Muscle of back (tissue), 11 donors: ENCODE results near the gene ATP8A2. TPM values are rescaled to one million over a fixed set of nuclear protein-coding genes. Genes with fewer than 3 reads are reported as not detected.

Experiments used
- DNase-seq, 3 donors: peaks; one replicate each; pipeline versions ENCODE4 v3.0.0 to v3.0.0-alpha.2; 2013
- polyA plus RNA-seq, 10 donors: library from polyadenylated mRNA; unstranded; fragments of 120-200 nt; gene quantifications; one replicate each; pipeline ENCODE4 v1.2.1, GENCODE V29; 2013; ENCODE audit not compliant: insufficient read length in 10 of 10

Gene ATP8A2
- polyA plus RNA-seq, 10 donors, result 1.5 to 3.6 (median 2.2) TPM

DNA sequence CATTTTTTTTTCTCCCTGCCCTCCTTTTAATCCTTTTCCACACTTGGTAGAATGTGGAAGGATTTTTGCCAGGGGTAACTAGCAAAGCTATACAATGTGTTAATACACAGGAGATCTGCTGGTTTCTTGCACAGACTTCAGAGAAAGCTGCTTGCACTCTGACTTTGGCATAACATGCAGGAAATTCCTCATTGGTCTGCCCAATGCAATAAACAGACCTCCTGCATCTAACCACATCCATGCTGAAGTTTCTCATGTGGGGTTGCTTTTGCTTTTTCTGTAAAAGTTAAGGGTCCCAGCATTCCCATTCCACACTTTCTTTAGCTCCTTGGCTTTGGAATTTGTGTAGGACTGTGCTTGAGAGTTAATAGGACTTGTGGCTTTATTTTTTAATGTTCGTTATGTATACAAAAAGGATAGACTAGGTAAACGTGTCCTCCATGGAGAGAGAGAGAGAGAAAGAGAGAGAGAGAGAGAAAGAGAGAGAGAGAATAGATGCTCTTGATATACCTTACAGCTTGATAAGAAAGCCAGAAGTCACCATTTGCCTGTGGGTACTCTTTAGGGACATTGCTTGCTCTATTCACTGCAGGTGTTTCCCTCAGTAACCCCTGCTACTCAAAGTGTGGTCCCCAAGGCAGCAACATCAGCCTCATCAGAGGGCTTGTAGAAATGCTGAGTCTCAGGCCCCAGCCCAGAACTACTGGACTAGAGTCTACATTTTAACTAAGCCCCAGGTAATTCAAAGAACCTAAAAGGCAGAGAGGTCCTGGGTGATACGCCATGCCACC is 509.6 kb downstream of the ATP8A2 start:
- DNase-seq, result peak in 1 of 3 donors; percentile 52

DNA sequence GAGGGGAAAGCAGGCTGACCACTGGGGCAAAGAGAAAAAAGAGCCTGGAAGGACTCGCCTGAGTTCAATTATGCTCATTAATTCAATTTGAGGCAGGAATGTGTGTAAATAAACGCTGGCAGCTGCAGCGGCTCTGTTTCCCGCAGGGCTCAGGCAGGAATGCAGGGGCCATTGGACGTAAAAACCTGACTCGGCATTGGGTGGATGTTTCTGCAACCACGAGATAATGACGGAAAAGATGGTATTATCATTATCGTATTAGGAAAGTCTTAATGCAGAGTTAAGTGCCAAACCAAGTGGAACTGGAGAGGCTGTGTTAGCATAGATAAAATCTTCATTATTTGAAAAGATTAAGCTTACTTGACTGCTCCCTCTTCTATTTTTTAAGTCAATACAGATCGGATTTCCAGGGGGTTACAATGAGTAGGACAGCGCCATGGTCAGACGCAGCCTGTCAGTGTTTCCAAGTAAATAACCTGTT is 510.2 kb downstream of the ATP8A2 start:
- DNase-seq, result peak in 2 of 3 donors; percentile 21 to 60

DNA sequence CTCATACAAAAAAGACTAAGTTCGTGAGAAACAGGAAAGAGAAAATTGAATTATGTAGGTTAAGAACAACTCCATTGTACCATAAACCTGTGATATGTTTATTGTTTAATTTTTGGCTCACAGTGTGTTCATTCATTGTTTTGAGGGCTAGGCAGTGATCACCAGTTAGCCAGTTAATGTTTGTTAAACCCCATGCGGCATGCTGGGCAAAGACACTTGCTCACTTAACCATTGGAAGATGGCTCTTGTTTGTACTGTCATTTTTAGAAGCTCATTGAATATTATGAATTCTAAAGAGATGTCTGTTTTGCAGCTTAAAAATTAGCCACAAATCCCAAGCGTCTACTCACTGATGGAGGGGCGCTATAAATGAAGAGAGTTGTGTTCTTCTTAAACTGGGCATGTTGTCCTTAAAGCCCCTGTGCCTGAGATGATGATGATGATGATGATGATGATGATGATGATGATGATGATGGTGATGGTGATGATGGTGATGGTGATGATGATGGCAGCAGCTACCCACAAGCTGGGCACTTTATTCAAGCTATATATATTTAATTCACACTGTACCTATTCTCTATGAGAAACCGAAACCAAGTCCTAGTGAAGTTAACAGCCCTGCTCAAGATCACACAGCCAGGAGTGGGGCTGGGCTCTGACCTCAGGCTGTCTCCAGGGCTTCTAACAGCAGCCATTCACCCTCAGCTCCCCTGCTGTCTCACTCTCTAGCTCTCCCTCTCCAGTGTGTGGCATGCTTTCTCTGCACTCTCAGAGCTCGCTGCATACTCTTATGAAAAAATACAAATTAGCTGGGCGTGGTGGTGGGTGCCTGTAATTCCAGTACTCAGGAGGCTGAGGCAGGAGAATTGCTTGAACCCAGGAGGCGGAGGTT is 510.9 kb downstream of the ATP8A2 start:
- no peak for DNase-seq

DNA sequence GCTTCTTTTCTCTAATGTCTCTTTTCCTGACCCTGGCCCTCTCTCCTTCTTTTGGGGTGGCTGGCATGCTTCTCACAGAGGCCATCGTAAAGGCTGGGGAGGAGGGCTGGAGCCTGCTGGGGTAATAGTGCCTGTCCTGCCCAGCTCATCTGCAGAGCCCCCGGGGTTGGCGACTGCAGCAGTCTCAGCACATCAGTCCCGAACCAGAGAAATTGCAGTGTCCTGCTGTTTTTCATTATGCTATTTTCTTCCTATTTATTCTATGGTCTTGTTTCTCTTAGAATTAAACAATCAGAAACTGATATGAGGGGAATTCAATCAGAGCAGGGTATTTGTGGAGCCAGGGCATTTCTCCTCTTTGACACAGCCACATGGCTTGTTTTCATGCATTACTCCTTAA is 513.6 kb downstream of the ATP8A2 start:
- no peak for DNase-seq

DNA sequence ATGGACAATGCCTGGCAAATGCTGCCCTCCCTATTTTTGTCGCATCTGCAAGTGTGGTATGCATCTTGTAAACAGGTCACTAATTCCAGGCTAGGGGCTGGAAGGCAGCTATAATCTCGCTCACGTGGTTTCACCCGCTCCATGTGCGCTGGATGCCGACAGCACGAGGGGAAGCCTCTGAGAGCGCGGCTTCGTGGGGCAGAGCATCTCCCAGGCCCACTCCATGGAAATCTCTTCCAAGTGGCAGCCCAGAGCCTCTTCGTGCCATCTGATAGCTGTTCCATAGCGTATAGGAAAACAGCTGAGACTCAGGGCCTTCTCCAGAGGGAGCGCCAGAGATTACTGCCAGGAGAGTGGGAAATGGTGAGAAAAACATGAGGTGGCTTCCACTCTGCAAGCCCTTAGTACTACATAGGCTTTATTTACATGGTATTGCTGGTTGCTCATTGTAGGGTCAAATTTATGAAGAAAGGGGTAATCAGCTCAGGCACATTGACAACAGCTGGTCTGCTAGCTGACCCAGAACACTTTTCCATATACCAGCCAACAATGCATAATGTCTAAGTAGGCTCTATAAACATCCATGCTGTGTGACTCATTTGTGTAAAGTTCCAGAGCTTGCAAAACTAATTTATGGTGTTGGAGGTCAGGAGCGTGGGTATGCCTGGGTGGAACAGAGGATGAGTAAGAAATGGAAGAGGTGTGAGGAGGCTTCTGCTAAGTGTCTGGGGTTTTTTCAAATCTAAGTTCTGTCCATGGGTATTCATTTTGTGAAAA is 514.9 kb downstream of the ATP8A2 start:
- no peak for DNase-seq

DNA sequence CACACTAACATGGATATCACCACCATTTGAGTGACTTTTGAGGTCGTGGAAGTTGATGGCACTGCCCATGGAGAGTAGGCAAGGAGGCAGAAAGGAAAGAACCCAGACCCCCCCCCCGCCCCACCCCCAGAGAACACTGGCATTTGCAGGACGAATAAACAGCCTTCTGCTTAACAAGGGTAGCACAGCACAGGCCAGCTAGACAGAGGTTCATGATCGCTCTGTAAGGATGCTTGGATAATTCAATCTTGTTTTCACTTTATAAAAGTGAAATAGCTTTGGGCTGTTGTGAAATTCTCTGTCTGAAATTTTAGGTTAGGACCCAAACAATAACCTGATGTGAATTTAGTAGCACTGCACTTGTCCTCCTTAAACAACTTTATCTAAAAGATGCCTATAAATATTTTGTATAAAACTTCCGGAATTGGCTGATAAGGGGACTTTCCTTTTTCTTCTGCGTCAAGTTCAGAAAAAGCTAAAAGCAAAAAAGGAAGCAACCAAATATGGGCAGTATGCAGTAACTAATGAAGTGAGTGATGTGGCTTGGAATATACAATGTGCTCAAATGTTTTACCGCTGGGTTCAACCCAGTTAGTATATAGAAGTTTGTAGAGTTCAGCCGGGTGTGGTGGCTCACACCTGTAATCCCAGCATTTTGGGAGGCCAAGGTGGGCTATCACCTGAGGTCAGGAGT is 516.3 kb downstream of the ATP8A2 start:
- no peak for DNase-seq

DNA sequence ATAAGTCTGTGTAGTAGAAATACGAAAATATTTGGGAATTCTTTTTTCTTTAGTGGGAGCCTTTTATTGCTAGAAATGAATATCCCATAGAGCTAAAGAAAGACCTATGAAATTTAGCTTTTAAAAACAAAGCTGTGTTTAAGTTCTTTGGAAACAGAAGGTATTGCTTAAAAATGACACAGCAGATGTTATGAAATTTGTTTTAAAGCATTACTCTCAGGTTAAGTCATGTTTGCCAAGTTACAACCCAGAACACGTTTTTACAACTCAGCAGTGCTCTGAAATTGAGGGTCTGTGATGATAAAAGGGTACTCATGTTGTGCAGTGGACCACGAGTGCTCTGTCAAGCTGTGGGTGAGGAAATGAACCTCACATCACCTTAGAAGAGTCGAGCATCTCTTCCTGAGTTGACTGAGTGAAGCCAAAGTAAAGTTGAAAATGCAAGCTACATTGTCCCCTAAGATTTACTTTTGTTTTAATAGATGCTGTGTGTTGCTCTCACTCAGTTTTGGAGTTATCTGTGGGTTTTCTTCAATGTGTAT is 519.0 kb downstream of the ATP8A2 start:
- no peak for DNase-seq

DNA sequence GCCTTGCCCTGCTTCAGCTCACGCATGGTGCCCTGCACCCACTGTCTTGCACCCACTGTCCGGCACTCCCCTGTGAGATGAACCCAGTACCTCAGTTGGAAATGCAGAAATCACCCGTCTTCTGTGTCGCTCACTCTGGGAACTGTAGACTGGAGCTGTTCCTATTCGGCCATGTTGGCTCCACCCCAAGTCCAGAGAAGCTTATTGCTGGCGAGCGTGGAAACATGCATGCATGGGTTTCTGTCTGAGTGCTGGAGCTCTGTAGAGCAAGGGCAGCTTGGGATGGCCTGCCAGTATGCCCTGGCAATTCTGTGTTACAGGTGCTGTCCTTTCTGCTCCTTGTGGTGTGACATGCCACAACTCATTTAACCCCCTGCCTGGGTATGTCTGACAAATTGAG is 527.2 kb downstream of the ATP8A2 start:
- DNase-seq, result no peak

DNA sequence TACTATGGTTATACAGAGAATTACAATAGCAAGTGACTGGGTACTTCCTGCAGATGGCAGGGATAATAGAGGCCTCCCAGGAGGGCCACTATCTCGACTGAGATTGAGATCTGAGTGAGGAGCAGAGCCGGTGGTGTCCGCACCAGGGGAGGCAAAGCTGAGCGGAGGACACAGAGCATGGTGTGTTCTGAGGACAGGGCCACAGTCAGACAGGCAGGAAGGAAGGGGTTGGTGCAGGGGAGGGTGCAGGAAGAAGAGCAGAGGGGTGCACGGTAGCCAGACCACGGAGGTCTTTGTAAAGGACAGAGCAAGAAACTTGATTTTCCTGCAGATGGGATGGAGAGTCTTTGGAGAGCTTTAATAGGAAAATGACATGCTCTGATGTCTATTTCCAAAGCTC is 527.7 kb downstream of the ATP8A2 start:
- DNase-seq, result no peak

DNA sequence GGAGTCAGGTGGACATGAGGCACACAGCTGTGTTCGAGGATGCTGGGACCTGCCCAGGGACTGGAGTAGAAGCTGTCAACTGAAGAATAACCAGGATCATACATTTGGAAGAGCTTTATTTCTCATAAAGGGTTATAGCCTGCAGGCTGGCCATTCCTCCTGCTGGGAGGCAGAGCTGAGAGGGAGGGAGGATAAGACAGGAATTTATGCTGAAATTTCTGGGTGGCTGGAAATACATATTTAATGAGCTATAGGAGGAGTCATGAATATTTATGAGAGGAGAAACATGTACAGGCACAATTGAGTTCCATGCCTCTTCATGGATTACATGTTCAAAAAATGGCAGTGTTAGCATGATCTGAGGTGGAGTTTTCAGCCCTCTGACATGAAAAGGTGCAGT is 528.2 kb downstream of the ATP8A2 start:
- DNase-seq, result no peak

DNA sequence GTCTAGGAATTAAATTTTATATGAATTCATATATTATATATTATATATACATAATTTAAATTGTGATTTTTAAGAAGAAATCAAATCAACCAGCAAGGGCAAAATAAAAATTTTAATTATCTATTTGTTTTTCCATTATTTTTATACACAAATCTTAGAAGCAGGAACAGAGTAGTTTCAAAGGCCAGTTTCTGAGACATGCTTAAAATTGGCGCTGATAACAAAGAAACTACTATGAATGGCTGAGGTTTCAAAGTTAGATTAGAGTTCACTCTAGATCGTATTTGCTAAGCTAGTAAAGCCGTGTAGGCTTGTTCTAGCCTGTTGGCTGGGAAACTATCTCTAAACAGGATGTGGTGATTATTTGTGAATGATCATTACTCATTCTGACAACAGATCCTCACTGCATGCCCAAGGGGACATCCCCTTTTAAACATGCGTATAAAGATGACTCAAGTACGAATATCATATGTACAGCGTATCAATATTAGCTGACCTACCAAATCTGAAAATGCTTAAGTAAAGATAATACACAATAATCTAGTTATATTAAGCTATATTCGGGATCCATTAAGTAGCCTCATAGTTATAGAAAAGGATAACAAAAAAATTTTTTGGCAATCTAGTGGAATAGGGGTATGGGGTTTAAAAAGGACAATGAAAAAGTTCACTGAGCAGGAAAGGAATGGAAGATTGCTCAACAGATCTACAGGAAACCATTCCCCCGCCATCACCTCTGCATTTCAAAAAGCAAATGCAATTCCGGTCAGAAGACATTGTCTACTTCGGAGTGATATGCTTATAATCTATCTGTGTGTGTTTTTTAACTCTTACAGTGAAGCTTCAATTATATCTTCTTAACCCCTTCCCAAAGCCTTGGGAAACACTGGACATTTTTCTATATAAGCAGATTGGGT is 529.9 kb downstream of the ATP8A2 start:
- peak in 2 of 3 donors; percentile 49 to 56 for DNase-seq

DNA sequence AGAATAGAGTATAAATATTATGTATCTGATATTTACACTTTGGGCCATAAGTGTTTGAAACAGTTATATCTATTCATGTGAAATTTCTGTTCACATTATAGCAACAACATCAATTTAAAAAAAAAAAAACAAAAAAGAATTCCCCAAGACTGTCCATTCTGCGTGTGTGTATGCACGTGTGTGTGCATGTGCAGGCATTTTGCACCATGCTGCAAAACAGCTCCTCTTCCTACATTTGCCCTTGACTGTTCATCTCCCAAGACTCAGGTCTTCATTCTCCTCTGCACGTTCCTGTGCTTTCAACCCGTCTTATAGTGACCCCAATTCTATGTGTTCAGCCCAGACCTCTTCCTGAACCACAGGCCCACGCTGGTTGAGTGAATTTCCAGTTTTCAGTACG is 530.7 kb downstream of the ATP8A2 start:
- DNase-seq, result no peak

DNA sequence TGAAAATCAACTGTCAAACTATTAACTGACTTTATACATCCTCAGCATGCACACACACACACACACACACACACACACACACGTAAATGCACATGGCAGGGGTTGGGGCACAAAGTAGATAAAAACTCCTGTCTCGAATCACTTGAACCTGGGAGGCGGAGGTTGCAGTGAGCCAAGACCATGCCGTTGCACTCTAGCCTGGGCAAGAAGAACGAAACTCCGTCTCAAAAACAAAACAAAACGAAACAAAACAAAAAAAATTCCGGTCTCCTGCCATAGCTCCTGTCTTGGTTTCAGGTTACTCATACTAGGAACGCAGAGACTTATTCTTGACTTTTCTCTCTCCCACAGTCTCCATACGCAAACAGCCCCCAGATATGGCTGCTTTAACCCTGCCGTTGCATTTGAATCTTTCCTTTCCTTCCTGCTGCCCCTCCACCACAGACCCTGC is 531.1 kb downstream of the ATP8A2 start:
- no peak for DNase-seq

DNA sequence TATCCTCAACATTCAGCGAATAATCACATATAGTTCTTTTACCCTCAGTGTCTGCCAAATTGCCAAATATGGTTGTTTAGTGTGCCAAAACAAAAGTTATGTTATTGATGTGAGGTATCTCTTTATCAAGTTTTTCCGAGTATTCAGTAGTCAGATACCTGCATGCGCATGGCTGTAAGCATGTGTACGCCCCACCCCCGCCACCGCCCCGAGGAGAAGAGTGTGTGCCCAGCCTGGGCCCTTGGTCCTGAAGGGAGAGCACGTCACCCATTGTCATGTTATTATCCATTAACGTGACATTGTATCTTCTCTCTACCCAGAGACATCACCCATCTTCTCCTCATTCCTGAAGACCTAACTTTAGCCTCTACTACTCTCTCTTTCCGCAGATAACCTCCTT is 533.1 kb downstream of the ATP8A2 start:
- no peak for DNase-seq

DNA sequence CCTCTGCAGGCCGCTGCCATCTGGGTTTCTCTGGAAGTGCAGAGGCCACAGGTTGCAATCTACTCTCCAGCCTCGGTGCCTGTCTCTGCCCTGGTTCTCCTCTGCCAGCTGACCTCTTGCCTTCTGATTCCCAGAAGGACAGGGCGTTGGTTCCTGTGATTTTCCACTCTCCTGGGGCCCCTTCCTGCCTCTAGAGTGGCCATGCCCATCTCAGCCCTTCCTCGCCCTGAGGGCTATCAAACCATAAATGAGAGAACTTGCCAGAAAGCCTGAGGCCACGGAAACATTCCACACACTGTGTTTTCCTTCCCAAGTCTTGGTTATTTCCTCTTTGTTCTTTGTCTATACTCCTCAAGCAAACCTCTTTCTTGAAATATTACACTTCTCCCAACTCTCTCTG is 533.8 kb downstream of the ATP8A2 start:
- DNase-seq, result no peak

DNA sequence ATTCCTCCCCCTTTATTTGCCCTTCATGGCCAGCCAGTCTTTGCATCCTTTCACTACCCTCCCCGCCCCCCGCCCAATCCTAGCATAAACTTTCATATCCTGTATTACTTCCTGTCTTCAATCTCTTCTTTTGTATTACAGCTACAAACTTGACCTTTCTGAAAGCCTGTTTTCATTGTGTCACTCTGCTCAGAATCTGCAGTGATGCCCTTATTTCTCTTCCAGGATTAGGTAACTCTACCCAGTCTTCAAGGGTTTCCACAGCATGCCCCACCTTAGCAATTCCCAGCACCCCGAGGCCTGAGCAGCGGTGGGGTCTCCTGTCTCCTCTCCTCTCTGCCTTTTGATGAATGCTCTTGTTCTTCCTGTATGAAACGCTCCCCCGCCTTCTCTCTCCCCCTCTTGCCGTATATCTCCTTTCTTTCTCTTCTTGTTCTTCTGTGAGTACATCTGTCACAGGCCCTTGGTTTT is 534.5 kb downstream of the ATP8A2 start:
- no peak for DNase-seq

DNA sequence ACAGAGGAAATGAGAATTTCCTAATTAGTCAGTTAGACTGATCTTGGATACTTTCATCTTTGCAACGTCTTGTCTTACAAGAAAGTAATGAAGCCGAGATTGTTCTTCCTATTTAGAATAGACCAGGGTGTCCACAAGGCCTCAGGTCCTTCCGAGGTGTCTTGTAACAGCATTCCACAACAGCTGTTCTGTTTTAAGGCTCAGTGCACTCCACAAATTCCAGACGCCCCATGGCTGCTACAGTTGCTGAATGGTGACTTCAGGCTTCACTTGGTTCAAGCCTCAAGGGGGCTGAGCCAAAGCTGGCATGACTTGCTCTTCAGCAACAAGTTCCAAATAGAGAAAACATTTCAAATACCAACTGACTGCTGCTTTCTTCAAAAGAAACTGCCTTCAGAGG is 536.6 kb downstream of the ATP8A2 start:
- peak in 1 of 3 donors; percentile 43 for DNase-seq

DNA sequence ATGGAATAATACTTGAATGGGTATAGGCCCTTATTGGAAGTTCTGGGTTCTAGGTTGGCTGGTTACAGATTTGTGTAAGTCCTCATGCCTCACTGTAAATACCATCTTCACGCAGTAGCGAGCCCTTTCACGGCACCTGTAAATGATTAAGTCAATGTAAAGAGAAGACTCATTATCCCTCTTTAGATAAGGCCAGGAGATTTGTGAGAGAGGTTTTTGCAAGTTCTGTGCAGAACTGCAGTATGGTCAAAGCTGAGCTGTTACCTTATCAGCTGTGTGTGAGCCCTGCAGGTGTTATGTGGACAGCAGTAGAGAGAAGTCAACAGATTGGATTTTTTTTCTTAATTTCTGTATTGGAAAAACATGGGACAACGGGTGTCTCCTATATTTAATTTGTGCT is 538.5 kb downstream of the ATP8A2 start:
- DNase-seq, result no peak

DNA sequence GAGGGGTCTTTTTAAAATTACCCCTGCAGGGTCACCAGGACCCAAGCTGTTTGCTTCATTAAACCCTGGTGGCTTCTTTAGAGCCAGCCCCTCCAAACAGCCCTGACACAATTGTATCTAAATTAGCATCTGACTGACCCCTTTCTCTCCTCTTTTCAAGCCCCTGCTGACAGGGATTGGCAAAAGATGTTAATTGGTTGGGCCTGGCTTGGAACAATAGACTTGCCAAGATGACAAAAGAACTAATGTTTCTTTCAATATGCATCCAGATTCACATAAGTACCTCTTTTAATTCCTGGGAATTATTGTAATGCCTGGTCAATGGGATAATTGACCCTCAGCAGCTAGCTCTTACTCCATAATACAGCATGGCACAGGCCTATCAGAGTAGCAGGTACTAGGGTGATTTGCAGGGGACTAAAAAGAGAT is 539.2 kb downstream of the ATP8A2 start:
- DNase-seq, result no peak

DNA sequence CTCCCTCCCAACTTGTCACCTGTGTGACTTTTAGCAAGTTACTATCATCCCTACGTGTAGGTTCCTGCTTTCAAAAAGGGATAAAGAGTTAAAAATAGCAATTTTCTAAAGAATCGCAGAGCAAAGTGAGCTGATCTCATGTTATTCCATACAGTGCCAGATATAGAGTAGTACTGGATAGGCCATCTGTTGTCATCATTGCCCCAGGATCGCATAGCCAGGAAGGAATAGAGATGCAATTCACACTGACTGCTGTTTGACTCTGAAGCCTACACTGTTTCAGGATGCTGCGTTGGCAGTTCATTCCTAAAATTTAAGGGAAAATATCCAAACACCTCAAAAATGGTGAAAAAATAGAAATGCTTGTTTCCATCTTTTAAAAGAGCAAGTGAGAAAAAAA is 541.2 kb downstream of the ATP8A2 start:
- DNase-seq, result no peak
